GM10266 (cell line): ENCODE data around the gene GCK.

Source experiments
- DNase-seq: peaks from one replicate; pipeline ENCODE4 v3.0.0; 2012; ENCODE audit errors: extremely low spot score
- CTCF ChIP-seq: IDR thresholded peaks from 2 replicates; pipeline ENCODE4 v1.5.1; 2012; ENCODE audit warnings: mild to moderate bottlenecking, low read depth; ENCODE audit not compliant: control insufficient read depth, insufficient read depth; ENCODE audit errors: missing control alignments

The GCK gene

GRCh38 chr7:44097064-44097932 lies 91.9 kb downstream of the GCK start:
- no peak for DNase-seq
- TF ChIP-seq CTCF, result no peak

- DNase-seq, result no peak
- no peak for TF ChIP-seq CTCF
These were observed 92.8 kb downstream of the GCK start for GRCh38 chr7:44096326-44096881.

GRCh38 chr7:44095781-44096180 lies 93.5 kb downstream of the GCK start:
- no peak for TF ChIP-seq CTCF
- DNase-seq, result no peak

GRCh38 chr7:44094883-44095592 lies 94.2 kb downstream of the GCK start:
- TF ChIP-seq CTCF, result no peak
- DNase-seq, result no peak

GRCh38 chr7:44094365-44094764 lies 94.9 kb downstream of the GCK start:
- TF ChIP-seq CTCF, result no peak
- DNase-seq, result no peak
